Vagina (tissue), 2 donors: Measurements from ENCODE around the gene TMEM43. TPM values are rescaled to one million over a fixed set of nuclear protein-coding genes. Genes with fewer than 3 reads are reported as not detected.
"Not testable (repeated sequence)": the region's sequence is repeated elsewhere in the genome, so short reads cannot be mapped to it uniquely, and the experiment has no call there.

ENCODE experiments used
- DNase-seq, 2 donors: peaks; one replicate each; pipeline ENCODE4 v3.0.0-alpha.2; 2017; ENCODE audit errors: extremely low spot score in 2 of 2
- H3K27ac ChIP-seq: fragments of 200-600 bp; sonication (generic); one replicate; pipeline ENCODE4 v1.5.1; 2019
- H3K27me3 ChIP-seq: fragments of 200-600 bp; sonication (generic); one replicate; pipeline ENCODE4 v1.5.1; 2019
- H3K36me3 ChIP-seq, 2 donors: fragments of 200-600 bp; sonication (generic); one replicate each; pipeline ENCODE4 v1.5.1; 2017 to 2019
- H3K4me1 ChIP-seq: fragments of 200-600 bp; sonication (generic); one replicate; pipeline ENCODE4 v1.5.1; 2019
- H3K4me3 ChIP-seq, 2 donors: fragments of 200-600 bp; sonication (generic); 1 replicate in 1 of 2; 2 replicates in 1 of 2; pipeline ENCODE4 v1.5.1; 2016 to 2019
- H3K9me3 ChIP-seq: fragments of 200-600 bp; sonication (generic); one replicate; pipeline ENCODE4 v1.5.1; 2019
- POLR2A ChIP-seq, 2 donors: fragments of 450-650 bp; IDR thresholded peaks; one replicate each; pipeline ENCODE4 v1.6.1; 2017; ENCODE audit warnings: antibody characterized with exemption in 2 of 2, mild to moderate bottlenecking in 2 of 2, moderate library complexity in 2 of 2
- POLR2AphosphoS5 ChIP-seq, 2 donors: sonication (generic); formaldehyde crosslinking; IDR thresholded peaks; one replicate each; pipeline ENCODE4 v1.9.0; 2017; ENCODE audit warnings: antibody characterized with exemption in 2 of 2, mild to moderate bottlenecking in 2 of 2, low read depth in 1 of 2; ENCODE audit not compliant: insufficient read depth in 1 of 2
- intact Hi-C: fragments of 100-400 bp; cut with DNase I; formaldehyde crosslinking; loops from one replicate; pipeline ENCODE4 v1.15.1; 2023
- total RNA-seq: library from RNA; depleted of rRNA; stranded (reverse); fragments of >200 nt; gene quantifications from one replicate; pipeline ENCODE4 v1.2.3, GENCODE V29; 2016
- TF ChIP-seq, protein P1 (sequence below), 3 experiments: fragments of 450-650 bp in 2 of 3; fragments of 200-600 bp in 1 of 3; sonication (generic) in 1 of 3; IDR thresholded peaks; one replicate each; pipeline ENCODE4 v1.5.1; 2017 to 2019; ENCODE audit warnings: antibody characterized with exemption in 3 of 3, mild to moderate bottlenecking in 2 of 3, moderate library complexity in 2 of 3

TMEM43 gene, protein sequence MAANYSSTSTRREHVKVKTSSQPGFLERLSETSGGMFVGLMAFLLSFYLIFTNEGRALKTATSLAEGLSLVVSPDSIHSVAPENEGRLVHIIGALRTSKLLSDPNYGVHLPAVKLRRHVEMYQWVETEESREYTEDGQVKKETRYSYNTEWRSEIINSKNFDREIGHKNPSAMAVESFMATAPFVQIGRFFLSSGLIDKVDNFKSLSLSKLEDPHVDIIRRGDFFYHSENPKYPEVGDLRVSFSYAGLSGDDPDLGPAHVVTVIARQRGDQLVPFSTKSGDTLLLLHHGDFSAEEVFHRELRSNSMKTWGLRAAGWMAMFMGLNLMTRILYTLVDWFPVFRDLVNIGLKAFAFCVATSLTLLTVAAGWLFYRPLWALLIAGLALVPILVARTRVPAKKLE
- 118 TPM for total RNA-seq

DNA sequence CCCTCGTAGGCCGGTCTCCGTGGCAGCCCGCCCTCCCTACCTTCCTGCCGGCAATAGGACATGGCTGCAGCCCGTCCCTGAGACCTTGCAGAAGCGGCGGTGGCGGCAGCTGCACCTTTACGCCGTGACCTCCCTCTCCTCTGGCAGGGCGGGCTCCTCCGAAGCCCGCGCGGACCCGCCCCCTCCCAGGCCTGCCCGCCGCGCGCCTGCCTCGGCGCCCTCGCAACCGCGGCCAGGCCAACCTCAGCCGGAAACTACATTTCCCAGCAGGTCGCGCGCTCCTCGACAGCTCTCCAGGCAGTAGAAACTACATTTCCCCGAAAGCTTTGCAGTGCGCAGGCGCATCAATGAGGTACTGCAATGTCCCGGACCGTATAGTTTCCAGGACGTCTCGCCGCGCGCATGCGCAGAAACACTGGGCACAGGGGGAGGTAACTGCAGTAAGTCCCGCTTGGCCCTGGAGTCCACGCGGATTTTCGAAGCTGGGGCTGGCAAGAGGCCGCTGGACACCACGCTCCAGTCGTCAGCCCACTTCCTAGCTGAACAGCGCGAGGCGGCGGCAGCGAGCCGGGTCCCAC is at the start of gene TMEM43, which contains the start of gene CHCHD4:
Gene TMEM43, plus strand, starts transcription at position 438 of the 578 bp plus-strand sequence. CDS start 142 bp downstream, outside the sequence.
Gene CHCHD4, minus strand, starts transcription at position 256 of the 578 bp plus-strand sequence. Its CDS starts 194 bp downstream, at position 62.
- intact Hi-C loops: loop anchor here (1.0 to 5.0 kb wide), 2 partner anchors 20 to 58 kb away; no protein-coding TSS in a partner anchor
- Histone ChIP-seq H3K27me3 (no peaks in the 10 kb centered on the region), H3K36me3 (peaks cover 0 to 5% of the 10 kb centered on the region in 2 donors), H3K27ac (peak within 1 kb of the TSS; percentile 94), H3K4me3 (peak within 1 kb of the TSS; percentile 71 to 95), H3K4me1 (peaks cover 43% of the 10 kb centered on the region), H3K9me3 (no peaks in the 10 kb centered on the region)
- TF ChIP-seq POLR2AphosphoS5 (IDR thresholded peaks at IDR 0.05; ENCODE audit: insufficient read depth in 1 of 2, low read depth in 1 of 2) (peak; percentile 92 to 96), POLR2A (IDR thresholded peaks at IDR 0.05) (peak in 1 of 2 donors; percentile 27)
- TF ChIP-seq, protein P1, sequence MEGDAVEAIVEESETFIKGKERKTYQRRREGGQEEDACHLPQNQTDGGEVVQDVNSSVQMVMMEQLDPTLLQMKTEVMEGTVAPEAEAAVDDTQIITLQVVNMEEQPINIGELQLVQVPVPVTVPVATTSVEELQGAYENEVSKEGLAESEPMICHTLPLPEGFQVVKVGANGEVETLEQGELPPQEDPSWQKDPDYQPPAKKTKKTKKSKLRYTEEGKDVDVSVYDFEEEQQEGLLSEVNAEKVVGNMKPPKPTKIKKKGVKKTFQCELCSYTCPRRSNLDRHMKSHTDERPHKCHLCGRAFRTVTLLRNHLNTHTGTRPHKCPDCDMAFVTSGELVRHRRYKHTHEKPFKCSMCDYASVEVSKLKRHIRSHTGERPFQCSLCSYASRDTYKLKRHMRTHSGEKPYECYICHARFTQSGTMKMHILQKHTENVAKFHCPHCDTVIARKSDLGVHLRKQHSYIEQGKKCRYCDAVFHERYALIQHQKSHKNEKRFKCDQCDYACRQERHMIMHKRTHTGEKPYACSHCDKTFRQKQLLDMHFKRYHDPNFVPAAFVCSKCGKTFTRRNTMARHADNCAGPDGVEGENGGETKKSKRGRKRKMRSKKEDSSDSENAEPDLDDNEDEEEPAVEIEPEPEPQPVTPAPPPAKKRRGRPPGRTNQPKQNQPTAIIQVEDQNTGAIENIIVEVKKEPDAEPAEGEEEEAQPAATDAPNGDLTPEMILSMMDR (IDR thresholded peaks at IDR 0.05): peak in 1 of 3 experiments; percentile 16
- DNase-seq: peak; percentile 99

DNA sequence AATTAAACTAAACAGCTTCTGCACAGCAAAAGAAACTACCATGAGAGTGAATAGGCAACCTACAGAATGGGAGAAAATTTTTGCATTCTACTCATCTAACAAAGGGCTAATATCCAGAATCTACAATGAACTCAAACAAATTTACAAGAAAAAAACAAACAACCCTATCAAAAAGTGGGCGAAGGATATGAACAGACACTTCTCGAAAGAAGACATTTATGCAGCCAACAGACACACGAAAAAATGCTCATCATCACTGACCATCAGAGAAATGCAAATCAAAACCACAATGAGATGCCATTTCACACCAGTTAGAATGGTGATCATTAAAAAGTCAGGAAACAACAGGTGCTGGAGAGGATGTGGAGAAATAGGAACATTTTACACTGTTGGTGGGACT is 49.6 kb upstream of the TMEM43 start:
- H3K4me1 ChIP-seq, H3K4me3 ChIP-seq, H3K27me3 ChIP-seq, H3K9me3 ChIP-seq, H3K27ac ChIP-seq, DNase-seq, H3K36me3 ChIP-seq, intact Hi-C loops: not testable (repeated sequence)

DNA sequence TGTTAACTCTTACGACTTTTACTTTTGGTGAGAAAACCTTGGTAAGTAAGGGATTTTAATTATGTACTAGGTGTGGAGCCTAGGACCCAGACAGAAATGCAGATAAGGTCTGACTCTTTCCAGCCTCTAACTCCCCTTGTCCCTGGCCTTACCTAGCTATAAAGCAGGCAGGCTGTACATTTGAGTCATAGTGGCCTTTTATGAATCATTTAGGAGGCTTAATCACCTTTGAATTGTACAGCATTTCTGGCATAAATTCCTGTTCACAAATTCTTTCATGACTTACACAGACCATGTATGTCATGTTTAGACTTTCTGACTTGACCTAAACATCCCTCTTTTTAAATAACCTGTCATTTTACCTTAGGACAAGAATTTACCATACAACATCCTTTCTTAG is 47.5 kb upstream of the TMEM43 start:
- TF ChIP-seq, protein P1 (IDR thresholded peaks at IDR 0.05): no peak
- TF ChIP-seq POLR2A (IDR thresholded peaks at IDR 0.05) (no peak), POLR2AphosphoS5 (IDR thresholded peaks at IDR 0.05; ENCODE audit: insufficient read depth in 1 of 2, low read depth in 1 of 2) (no peak)
- Histone ChIP-seq H3K4me1 (no peaks in the 10 kb centered on the region), H3K36me3 (no peaks in the 10 kb centered on the region), H3K9me3 (no peaks in the 10 kb centered on the region), H3K27ac (no peak overlapping the region), H3K4me3 (no peak overlapping the region), H3K27me3 (no peaks in the 10 kb centered on the region)
- intact Hi-C loops: no loop called here
- no peak for DNase-seq

DNA sequence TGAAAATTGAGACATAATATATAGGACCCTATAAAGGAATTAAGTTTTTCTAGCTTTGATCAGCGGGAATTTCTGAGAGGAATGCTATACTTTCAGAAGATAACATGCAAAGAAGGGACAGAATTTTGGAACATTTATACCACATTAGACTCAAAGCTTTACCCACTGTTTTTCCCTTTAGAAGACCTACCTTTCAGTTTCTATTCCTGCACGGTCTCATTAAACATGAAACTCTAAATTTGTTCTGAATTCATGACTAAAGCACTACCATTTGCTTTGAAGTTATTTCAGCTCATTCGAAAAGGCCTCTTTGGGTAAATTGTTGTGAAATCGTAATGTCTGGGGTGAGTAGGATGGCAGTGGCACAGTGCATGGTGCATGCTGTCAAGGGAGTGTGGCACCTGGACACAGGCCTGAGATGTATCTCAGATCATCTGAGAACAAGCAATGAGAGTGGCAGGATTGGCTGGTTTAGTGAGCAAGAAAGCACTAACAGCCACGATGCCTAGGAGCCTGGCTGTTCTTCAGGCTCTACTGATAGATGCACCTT is 42.7 kb upstream of the TMEM43 start:
- no peak for TF ChIP-seq POLR2A (IDR thresholded peaks at IDR 0.05)
- TF ChIP-seq, protein P1 (IDR thresholded peaks at IDR 0.05): no peak
- no peak for TF ChIP-seq POLR2AphosphoS5 (IDR thresholded peaks at IDR 0.05; ENCODE audit: insufficient read depth in 1 of 2, low read depth in 1 of 2)
- DNase-seq: no peak
- H3K9me3 ChIP-seq: no peaks in the 10 kb centered on the region
- no peaks in the 10 kb centered on the region for H3K27me3 ChIP-seq
- no peak overlapping the region for H3K4me3 ChIP-seq
- no peak overlapping the region for H3K27ac ChIP-seq
- intact Hi-C loops: no loop called here
- H3K4me1 ChIP-seq: no peaks in the 10 kb centered on the region
- H3K36me3 ChIP-seq: no peaks in the 10 kb centered on the region

DNA sequence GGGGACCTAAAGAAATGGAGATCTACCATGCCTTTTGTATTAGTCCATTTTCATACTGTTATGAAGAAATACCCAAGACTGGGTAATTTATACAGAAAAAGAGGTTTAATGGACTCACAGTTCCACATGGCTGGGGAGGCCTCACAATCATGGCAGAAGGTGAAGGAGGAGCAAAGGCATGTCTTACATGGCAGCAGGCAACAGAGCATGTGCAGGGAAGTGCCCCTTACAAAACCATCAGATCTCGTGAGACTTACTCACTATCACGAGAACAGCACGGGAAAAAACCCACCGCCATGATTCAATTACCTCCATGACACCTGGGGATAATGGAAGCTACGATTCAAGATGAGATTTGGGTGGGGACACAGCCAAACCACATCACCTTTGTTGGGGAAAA is 37.4 kb upstream of the TMEM43 start:
- intact Hi-C loops: loop anchor here (5.0 kb wide), 1 partner anchor 720 kb away; no protein-coding TSS in a partner anchor

DNA sequence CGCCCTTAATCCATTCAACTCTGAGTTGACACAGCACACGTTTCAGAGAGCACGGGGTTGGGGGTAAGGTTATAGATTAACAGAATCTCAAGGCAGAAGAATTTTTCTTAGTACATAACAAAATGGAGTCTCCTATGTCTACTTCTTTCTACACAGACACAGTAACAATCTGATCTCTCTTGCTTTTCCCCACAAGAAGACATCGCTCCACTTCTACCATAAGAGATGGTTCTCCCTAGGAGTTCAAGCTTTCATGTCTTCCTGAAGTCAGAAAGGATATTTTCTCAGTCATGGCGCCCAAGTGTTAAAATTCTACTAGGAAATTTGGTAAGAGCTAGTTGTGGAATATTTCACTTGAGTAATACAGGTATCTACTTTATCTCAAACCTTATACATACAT is 32.9 kb upstream of the TMEM43 start:
- H3K4me3 ChIP-seq, H3K9me3 ChIP-seq, DNase-seq, intact Hi-C loops, H3K27me3 ChIP-seq, H3K27ac ChIP-seq, H3K4me1 ChIP-seq, H3K36me3 ChIP-seq: not testable (repeated sequence)

More for the DNA sequence above, 37.4 kb upstream of the TMEM43 start:
- not testable (repeated sequence) for H3K27ac ChIP-seq, H3K36me3 ChIP-seq, H3K4me1 ChIP-seq, H3K4me3 ChIP-seq, DNase-seq, H3K27me3 ChIP-seq, H3K9me3 ChIP-seq
